Tibial nerve (tissue), 4 donors: ENCODE measurements around the gene LSS. TPM values are rescaled to one million over a fixed set of nuclear protein-coding genes. Genes with fewer than 3 reads are reported as not detected.
A peak's percentile ranks its signal among the peaks of the same experiment; 100 is the strongest.

Experiments used
- DNase-seq, 2 donors: peaks; one replicate each; pipeline ENCODE4 v3.0.0-alpha.2; 2019; ENCODE audit warnings: low spot score in 2 of 2
- H3K27ac ChIP-seq, 4 donors: fragments of 200-600 bp; sonication (generic) in 3 of 4; one replicate each; pipeline ENCODE4 v1.5.1; 2017 to 2019; ENCODE audit warnings: mild to moderate bottlenecking in 1 of 4
- H3K27me3 ChIP-seq, 2 donors: fragments of 200-600 bp; sonication (generic) in 1 of 2; one replicate each; pipeline versions ENCODE4 v1.5.1 to v1.6.0; 2017 to 2019
- H3K36me3 ChIP-seq, 3 donors: fragments of 200-600 bp; sonication (generic); one replicate each; pipeline ENCODE4 v1.5.1; 2018 to 2019
- H3K4me1 ChIP-seq, 4 donors: fragments of 200-600 bp; sonication (generic) in 3 of 4; one replicate each; pipeline ENCODE4 v1.5.1; 2017 to 2019
- H3K4me3 ChIP-seq, 4 donors: fragments of 200-600 bp; sonication (generic) in 3 of 4; one replicate each; pipeline ENCODE4 v1.5.1; 2017 to 2019; ENCODE audit warnings: mild to moderate bottlenecking in 1 of 4, moderate library complexity in 1 of 4
- H3K9me3 ChIP-seq, 4 donors: fragments of 200-600 bp; sonication (generic) in 3 of 4; one replicate each; pipeline ENCODE4 v1.5.1; 2017 to 2019
- EP300 ChIP-seq, 2 donors: sonication (generic); formaldehyde crosslinking; IDR thresholded peaks; one replicate each; pipeline ENCODE4 v1.6.1; 2017; ENCODE audit warnings: antibody characterized with exemption in 2 of 2, mild to moderate bottlenecking in 1 of 2
- POLR2A ChIP-seq, 2 donors: fragments of 450-650 bp; IDR thresholded peaks; one replicate each; pipeline ENCODE4 v1.6.1; 2017; ENCODE audit warnings: antibody characterized with exemption in 2 of 2, mild to moderate bottlenecking in 2 of 2, moderate library complexity in 2 of 2
- WGBS, 2 donors: methylation state at CpG; one replicate each; pipeline ENCODE4 v1.1.5; 2018; 5-methylcytosine and 5-hydroxymethylcytosine counted together
- total RNA-seq, 4 donors: library from RNA; depleted of rRNA; stranded (reverse); fragments of >200 nt; gene quantifications; one replicate each; pipeline ENCODE4 v1.1.0, GENCODE V29; 2016
- TF ChIP-seq, protein P1 (sequence below), 5 experiments: fragments of 200-600 bp in 3 of 5; fragments of 450-650 bp in 2 of 5; sonication (generic) in 3 of 5; IDR thresholded peaks; one replicate each; pipeline ENCODE4 v1.5.1; 2016 to 2019; ENCODE audit warnings: antibody characterized with exemption in 5 of 5, mild to moderate bottlenecking in 3 of 5, moderate library complexity in 2 of 5

The LSS gene
- total RNA-seq, 4 donors from 2014 or later, result 69.3 to 132 (median 80.6) TPM

DNA sequence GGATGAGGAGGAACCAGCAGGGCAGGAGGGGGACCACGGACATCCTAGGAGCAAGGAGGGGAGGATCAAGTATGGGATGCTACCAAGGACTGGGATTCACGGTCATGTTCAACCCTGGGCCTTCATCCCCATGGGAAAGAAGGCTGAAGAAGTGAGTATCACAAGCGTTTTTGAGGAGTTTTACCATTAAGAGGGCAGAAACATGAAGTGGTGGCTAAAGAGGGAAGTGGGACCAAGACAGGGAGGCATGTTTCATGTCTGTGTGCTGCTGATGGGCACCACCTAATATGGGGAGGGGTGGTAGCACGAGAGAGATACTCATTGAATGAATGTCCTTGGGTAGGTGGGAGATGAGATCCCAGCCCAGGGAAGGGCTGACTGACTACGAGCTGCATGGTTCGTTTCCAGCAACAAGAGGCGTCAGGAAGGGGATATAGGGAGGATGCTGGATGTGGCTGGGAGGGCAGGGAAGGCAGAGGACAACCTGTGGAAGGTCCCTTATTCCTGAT, 11.3 kb upstream of the LSS start:
- TF ChIP-seq, protein P1, sequence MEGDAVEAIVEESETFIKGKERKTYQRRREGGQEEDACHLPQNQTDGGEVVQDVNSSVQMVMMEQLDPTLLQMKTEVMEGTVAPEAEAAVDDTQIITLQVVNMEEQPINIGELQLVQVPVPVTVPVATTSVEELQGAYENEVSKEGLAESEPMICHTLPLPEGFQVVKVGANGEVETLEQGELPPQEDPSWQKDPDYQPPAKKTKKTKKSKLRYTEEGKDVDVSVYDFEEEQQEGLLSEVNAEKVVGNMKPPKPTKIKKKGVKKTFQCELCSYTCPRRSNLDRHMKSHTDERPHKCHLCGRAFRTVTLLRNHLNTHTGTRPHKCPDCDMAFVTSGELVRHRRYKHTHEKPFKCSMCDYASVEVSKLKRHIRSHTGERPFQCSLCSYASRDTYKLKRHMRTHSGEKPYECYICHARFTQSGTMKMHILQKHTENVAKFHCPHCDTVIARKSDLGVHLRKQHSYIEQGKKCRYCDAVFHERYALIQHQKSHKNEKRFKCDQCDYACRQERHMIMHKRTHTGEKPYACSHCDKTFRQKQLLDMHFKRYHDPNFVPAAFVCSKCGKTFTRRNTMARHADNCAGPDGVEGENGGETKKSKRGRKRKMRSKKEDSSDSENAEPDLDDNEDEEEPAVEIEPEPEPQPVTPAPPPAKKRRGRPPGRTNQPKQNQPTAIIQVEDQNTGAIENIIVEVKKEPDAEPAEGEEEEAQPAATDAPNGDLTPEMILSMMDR (IDR thresholded peaks at IDR 0.05), result no peak
- TF ChIP-seq POLR2A (IDR thresholded peaks at IDR 0.05) (no peak), EP300 (IDR thresholded peaks at IDR 0.05) (no peak)
- no peaks in the 10 kb centered on the region for H3K9me3 ChIP-seq
- 87 to 91% methylated on average over 7 of the region's 7 CpGs for WGBS, 2 donors
- H3K4me3 ChIP-seq, result no peak overlapping the region
- H3K36me3 ChIP-seq, result peaks cover 6 to 86% (median 27%) of the 10 kb centered on the region in 3 donors
- no peak for DNase-seq
- no peaks in the 10 kb centered on the region for H3K27me3 ChIP-seq
- H3K4me1 ChIP-seq, result no peaks in the 10 kb centered on the region
- H3K27ac ChIP-seq, result no peak overlapping the region

DNA sequence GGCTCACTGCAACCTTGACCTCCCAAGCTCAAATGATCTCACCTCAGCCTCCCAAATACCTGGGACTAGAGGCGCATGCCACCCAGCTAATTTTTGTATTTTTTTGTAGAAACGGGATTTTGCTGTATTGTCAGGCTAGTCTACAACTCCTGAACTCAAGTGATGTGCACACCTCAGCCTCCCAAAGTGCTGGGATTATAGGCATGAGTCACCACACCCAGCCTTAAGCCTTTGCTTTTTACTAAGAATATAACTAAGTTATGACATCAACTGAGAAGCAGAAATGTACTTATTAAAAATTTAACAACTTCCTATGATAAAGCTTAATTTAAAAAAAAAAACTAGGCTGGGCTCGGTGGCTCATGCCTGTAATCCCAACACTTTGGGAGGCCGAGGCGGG, 8.9 kb upstream of the LSS start:
- no peak overlapping the region for H3K27ac ChIP-seq
- DNase-seq, result no peak
- WGBS, 2 donors, result 96 to 100% methylated on average over 5 of the region's 5 CpGs
- H3K9me3 ChIP-seq, result no peaks in the 10 kb centered on the region
- H3K4me1 ChIP-seq, result no peaks in the 10 kb centered on the region
- H3K4me3 ChIP-seq, result no peak overlapping the region
- H3K36me3 ChIP-seq, result peaks cover 0 to 83% (median 3%) of the 10 kb centered on the region in 3 donors
- TF ChIP-seq EP300 (IDR thresholded peaks at IDR 0.05) (no peak), POLR2A (IDR thresholded peaks at IDR 0.05) (no peak)
- H3K27me3 ChIP-seq, result no peaks in the 10 kb centered on the region

DNA sequence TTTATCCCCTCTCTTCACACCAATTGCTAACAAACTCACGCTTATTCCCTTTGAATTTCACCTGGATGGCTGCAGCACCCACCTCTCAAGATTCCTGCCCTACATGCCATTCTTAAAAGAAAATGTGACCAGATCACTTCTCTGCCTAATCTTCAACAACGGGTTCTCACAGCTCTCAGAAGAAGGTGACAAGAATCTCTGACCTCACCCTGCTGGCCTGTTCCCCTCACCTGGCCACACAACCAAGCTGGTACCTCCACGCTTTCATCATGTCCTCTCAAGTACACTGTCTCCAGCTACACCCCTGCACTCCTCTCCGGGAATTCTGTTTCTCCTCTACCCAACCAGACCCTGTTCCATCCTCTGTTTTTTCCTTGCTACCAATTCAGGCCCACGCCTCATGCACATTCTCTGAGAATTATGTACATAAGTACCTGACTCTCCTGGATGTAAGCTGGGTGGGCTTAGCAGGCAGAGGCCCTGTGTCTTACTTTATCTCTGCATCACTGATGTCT, 5.9 kb upstream of the LSS start:
- no peak for DNase-seq
- TF ChIP-seq POLR2A (IDR thresholded peaks at IDR 0.05), result no peak
- TF ChIP-seq, protein P1 (IDR thresholded peaks at IDR 0.05), result no peak
- H3K36me3 ChIP-seq, result peaks cover 0 to 57% (median 0%) of the 10 kb centered on the region in 3 donors

DNA sequence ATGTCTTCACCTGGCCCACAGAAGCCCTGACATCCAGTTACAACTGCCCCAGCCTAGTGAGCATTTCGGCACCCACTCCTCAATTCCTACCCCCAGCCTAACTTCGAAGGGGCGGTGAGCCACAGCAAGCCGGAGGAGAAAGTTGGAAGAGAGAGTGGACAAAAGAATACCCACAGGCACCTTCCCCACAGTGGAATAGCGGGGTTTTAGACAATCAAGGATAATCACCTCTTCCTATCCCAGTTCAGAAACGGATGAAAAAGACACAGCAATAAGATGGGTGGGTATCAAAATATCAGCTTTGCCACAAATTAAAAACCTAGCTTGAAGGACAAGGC, 1.3 kb upstream of the LSS start:
- peak overlapping the region in 3 of 4 donors; percentile 76 to 87 (median 80) for H3K27ac ChIP-seq
- H3K4me1 ChIP-seq, result peaks cover 0 to 38% (median 15%) of the 10 kb centered on the region in 4 donors
- H3K4me3 ChIP-seq, result peak overlapping the region in 2 of 4 donors; percentile 70 to 72
- no peaks in the 10 kb centered on the region for H3K27me3 ChIP-seq
- H3K9me3 ChIP-seq, result no peaks in the 10 kb centered on the region
- peaks cover 0 to 26% (median 0%) of the 10 kb centered on the region in 3 donors for H3K36me3 ChIP-seq
- DNase-seq, result no peak
- TF ChIP-seq POLR2A (IDR thresholded peaks at IDR 0.05) (no peak), EP300 (IDR thresholded peaks at IDR 0.05) (no peak)
- TF ChIP-seq, protein P1 (IDR thresholded peaks at IDR 0.05), result no peak
- WGBS, 2 donors, result 73 to 81% methylated on average over 6 of the region's 6 CpGs

More for the DNA sequence above, 5.9 kb upstream of the LSS start:
- Histone ChIP-seq H3K4me3 (no peak overlapping the region), H3K9me3 (no peaks in the 10 kb centered on the region), H3K27ac (no peak overlapping the region), H3K4me1 (peaks cover 0 to 9% (median 0%) of the 10 kb centered on the region in 4 donors), H3K27me3 (no peaks in the 10 kb centered on the region)
- WGBS, 2 donors, result 56 to 75% methylated on average over 5 of the region's 5 CpGs

DNA sequence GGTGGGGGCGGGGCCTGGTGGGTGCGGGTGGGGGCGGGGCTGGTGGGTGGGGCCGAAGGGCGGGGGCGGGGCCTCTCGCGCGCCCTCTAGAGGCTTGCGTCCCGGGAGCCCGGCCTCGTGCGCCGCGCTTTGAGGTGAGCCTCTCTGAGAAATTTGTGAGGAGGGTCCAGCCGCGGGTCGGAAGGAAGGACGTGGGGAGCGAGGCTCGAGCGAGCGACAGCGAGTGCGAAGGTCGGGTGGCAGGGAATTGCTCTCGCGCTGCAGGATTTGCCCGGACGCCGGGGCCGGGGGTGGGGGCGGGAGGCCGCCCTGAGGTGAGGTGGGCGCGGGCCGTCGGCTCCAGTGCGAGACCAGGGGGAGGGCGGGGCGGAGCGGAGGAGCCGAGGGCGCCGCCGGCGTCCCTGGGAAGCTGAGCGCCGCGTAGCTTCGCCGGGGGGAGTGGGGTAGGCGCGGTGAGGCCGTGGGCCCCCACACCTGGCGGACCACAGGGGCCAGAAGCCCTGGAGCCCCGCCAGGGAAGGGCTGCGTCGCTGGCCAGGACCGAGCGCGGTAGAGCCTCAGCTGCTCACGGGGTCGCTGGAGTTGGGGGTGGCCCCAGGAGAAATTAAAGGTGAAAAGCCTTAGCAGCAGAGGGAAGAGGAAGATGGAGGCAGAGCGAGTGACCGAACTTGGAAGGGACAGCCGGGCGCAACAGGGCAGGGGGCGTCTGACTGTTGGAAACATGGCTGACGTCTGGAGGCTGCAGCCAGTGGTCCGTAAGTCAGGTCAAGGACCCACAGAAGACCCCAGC, 754 bp upstream of the LSS start:
- H3K4me3 ChIP-seq, result peak overlapping the region; percentile 68 to 72 (median 70)
- H3K36me3 ChIP-seq, result peaks cover 0 to 20% (median 0%) of the 10 kb centered on the region in 3 donors
- DNase-seq, result no peak
- TF ChIP-seq EP300 (IDR thresholded peaks at IDR 0.05), result no peak
- TF ChIP-seq, protein P1 (IDR thresholded peaks at IDR 0.05), result peak; percentile 25 to 82 (median 74)
- no peaks in the 10 kb centered on the region for H3K27me3 ChIP-seq
- H3K27ac ChIP-seq, result peak overlapping the region; percentile 74 to 87 (median 78)
- H3K4me1 ChIP-seq, result peaks cover 0 to 38% (median 15%) of the 10 kb centered on the region in 4 donors
- whole genome bisulfite sequencing, 2 donors, result 3 to 6% methylated on average over 28 to 42 of the region's 72 CpGs
- no peaks in the 10 kb centered on the region for H3K9me3 ChIP-seq
